Endothelial cell (in vitro differentiated cells): ENCODE data around the gene GXYLT1. TPM values are rescaled to one million over a fixed set of nuclear protein-coding genes. Genes with fewer than 3 reads are reported as not detected.

Experiments used
- DNase-seq: peaks from one replicate; pipeline ENCODE4 v3.0.0; 2021; ENCODE audit warnings: low spot score
- H3K27ac Mint-ChIP-seq: one replicate; pipeline ENCODE4 v1.8.0; 2021; ENCODE audit warnings: mixed read lengths, inconsistent platforms; ENCODE audit not compliant: unreplicated experiment
- H3K27me3 Mint-ChIP-seq: one replicate; pipeline ENCODE4 v1.8.0; 2021; ENCODE audit warnings: mild to moderate bottlenecking, moderate library complexity, mixed read lengths, inconsistent platforms; ENCODE audit not compliant: unreplicated experiment
- H3K36me3 Mint-ChIP-seq: one replicate; pipeline ENCODE4 v1.8.0; 2021; ENCODE audit warnings: mild to moderate bottlenecking, low read depth, mixed read lengths, inconsistent platforms; ENCODE audit not compliant: unreplicated experiment
- H3K4me1 Mint-ChIP-seq: one replicate; pipeline ENCODE4 v1.8.0; 2021; ENCODE audit warnings: mild to moderate bottlenecking, mixed read lengths, inconsistent platforms; ENCODE audit not compliant: unreplicated experiment
- H3K4me3 Mint-ChIP-seq: one replicate; pipeline ENCODE4 v1.8.0; 2021; ENCODE audit warnings: mild to moderate bottlenecking, mixed read lengths, inconsistent platforms; ENCODE audit not compliant: unreplicated experiment
- H3K9me3 Mint-ChIP-seq: one replicate; pipeline ENCODE4 v1.8.0; 2021; ENCODE audit warnings: mixed read lengths, inconsistent platforms; ENCODE audit not compliant: unreplicated experiment
- CTCF ChIP-seq: fragments of 200-600 bp; sonication (generic); IDR thresholded peaks from one replicate; pipeline ENCODE4 v1.5.0; 2021; ENCODE audit warnings: antibody characterized with exemption; ENCODE audit not compliant: unreplicated experiment
- total RNA-seq: library from RNA; stranded (reverse); fragmentation: NEBNext Ultra II Directional; extraction: Animal tissue kit (Norgen Biotek cat#: 25700); gene quantifications from one replicate; pipeline ENCODE4 v1.2.1, GENCODE V29; 2021; ENCODE audit not compliant: unreplicated experiment

Gene GXYLT1
- total RNA-seq, 1 donor from 2014 or later = 28.9 TPM

GRCh38 chr12:42140901-42141300 lies 3.8 kb downstream of the GXYLT1 start:
- TF ChIP-seq CTCF = no peak
- H3K27ac Mint-ChIP-seq = no peak overlapping the region
- peaks cover 2% of the 10 kb centered on the region for H3K27me3 Mint-ChIP-seq
- H3K9me3 Mint-ChIP-seq = no peaks in the 10 kb centered on the region
- DNase-seq = no peak
- H3K36me3 Mint-ChIP-seq = peaks cover 5% of the 10 kb centered on the region
- no peak overlapping the region for H3K4me3 Mint-ChIP-seq
- H3K4me1 Mint-ChIP-seq = peaks cover 20% of the 10 kb centered on the region

GRCh38 chr12:42135259-42135814 lies 9.3 kb downstream of the GXYLT1 start:
- DNase-seq = no peak
- H3K36me3 Mint-ChIP-seq = no peaks in the 10 kb centered on the region

GRCh38 chr12:42130672-42131402 lies 13.8 kb downstream of the GXYLT1 start:
- TF ChIP-seq CTCF = no peak
- no peaks in the 10 kb centered on the region for H3K36me3 Mint-ChIP-seq
- no peaks in the 10 kb centered on the region for H3K4me1 Mint-ChIP-seq
- no peak overlapping the region for H3K27ac Mint-ChIP-seq
- H3K4me3 Mint-ChIP-seq = no peak overlapping the region
- DNase-seq = no peak
- H3K9me3 Mint-ChIP-seq = no peaks in the 10 kb centered on the region
- no peaks in the 10 kb centered on the region for H3K27me3 Mint-ChIP-seq

More at GRCh38 chr12:42135259-42135814, 9.3 kb downstream of the GXYLT1 start:
- Mint-ChIP-seq H3K4me1 (no peaks in the 10 kb centered on the region), H3K27ac (no peak overlapping the region), H3K9me3 (no peaks in the 10 kb centered on the region), H3K4me3 (no peak overlapping the region), H3K27me3 (no peaks in the 10 kb centered on the region)
- no peak for TF ChIP-seq CTCF

GRCh38 chr12:42129595-42130204 lies 15.0 kb downstream of the GXYLT1 start:
- no peaks in the 10 kb centered on the region for H3K36me3 Mint-ChIP-seq
- no peaks in the 10 kb centered on the region for H3K9me3 Mint-ChIP-seq
- DNase-seq = peak; percentile 46

More at GRCh38 chr12:42129595-42130204, 15.0 kb downstream of the GXYLT1 start:
- Mint-ChIP-seq H3K4me1 (no peaks in the 10 kb centered on the region), H3K27me3 (no peaks in the 10 kb centered on the region), H3K4me3 (no peak overlapping the region), H3K27ac (no peak overlapping the region)
- peak; percentile 60 for TF ChIP-seq CTCF
